ENCODE data around the gene IGF1R. TPM values are rescaled to one million over a fixed set of nuclear protein-coding genes. Genes with fewer than 3 reads are reported as not detected.

Gene IGF1R
- total RNA-seq, 1 experiment from 2014 or later, result 71.3 TPM

GRCh38 chr15:98746375-98747155 lies 98.2 kb downstream of the IGF1R start:
- Histone ChIP-seq H2AFZ (no peak overlapping the region), H3K27ac (no peak overlapping the region), H3K36me3 (ENCODE audit: low read depth) (no peaks in the 10 kb centered on the region), H3K4me1 (replicated peaks; ENCODE audit: insufficient read depth) (peaks cover 20% of the 10 kb centered on the region), H3K4me2 (peak overlapping the region; percentile 24), H3K27me3 (ENCODE audit: insufficient read depth, low read depth) (no peaks in the 10 kb centered on the region), H3K79me2 (ENCODE audit: low read depth) (peaks cover 96% of the 10 kb centered on the region), H4K20me1 (ENCODE audit: insufficient read depth) (peaks cover 13% of the 10 kb centered on the region), H3F3A (ENCODE audit: insufficient read depth, low read depth) (0 out of 2 replicates have a peak, but pooled peaks cover 5% of the 10 kb centered on the region), H3K4me3 (no peak overlapping the region), H3K9me2 (ENCODE audit: insufficient read depth) (no peaks in the 10 kb centered on the region), H3K9me3 (ENCODE audit: insufficient read depth, low read depth) (no peaks in the 10 kb centered on the region)
- CTCF ChIA-PET, result no interaction called here
- no TSS peak for BruUV-seq (replicated peaks)
- POLR2A ChIA-PET (ENCODE audit: unreplicated experiment), result no interaction called here
- peak in 1 of 2 experiments; percentile 24 for DNase-seq
- intact Hi-C loops (cut with micrococcal nuclease; ENCODE audit: unreplicated experiment), result no loop called here
- TF ChIP-seq EZH2 (IDR thresholded peaks at IDR 0.05; ENCODE audit: low read depth) (no peak), CTCF (conservative IDR thresholded peaks at IDR 0.05) (no peak)

- peaks cover 8% of the 10 kb centered on the region for H4K20me1 ChIP-seq (ENCODE audit: insufficient read depth)
- H3K36me3 ChIP-seq (ENCODE audit: low read depth), result no peaks in the 10 kb centered on the region
- H2AFZ ChIP-seq, result no peak overlapping the region
- POLR2A ChIA-PET (ENCODE audit: unreplicated experiment), result no interaction called here
- H3K4me3 ChIP-seq, result no peak overlapping the region
- H3K4me1 ChIP-seq (replicated peaks; ENCODE audit: insufficient read depth), result no peaks in the 10 kb centered on the region
- H3K9me2 ChIP-seq (ENCODE audit: insufficient read depth), result no peaks in the 10 kb centered on the region
- CTCF ChIA-PET, result no interaction called here
- TF ChIP-seq CTCF (conservative IDR thresholded peaks at IDR 0.05) (no peak), EZH2 (IDR thresholded peaks at IDR 0.05; ENCODE audit: low read depth) (no peak)
- peaks cover 86% of the 10 kb centered on the region for H3K79me2 ChIP-seq (ENCODE audit: low read depth)
- BruUV-seq (replicated peaks), result no TSS peak
- no peak overlapping the region for H3K27ac ChIP-seq
- H3K27me3 ChIP-seq (ENCODE audit: insufficient read depth, low read depth), result no peaks in the 10 kb centered on the region
- DNase-seq, result no peak
- no peaks in the 10 kb centered on the region for H3K9me3 ChIP-seq (ENCODE audit: insufficient read depth, low read depth)
- intact Hi-C loops (cut with micrococcal nuclease; ENCODE audit: unreplicated experiment), result no loop called here
- no peak overlapping the region for H3K4me2 ChIP-seq
- no peaks in the 10 kb centered on the region for H3F3A ChIP-seq (ENCODE audit: insufficient read depth, low read depth)
These were observed 103.4 kb downstream of the IGF1R start for GRCh38 chr15:98751767-98752166.

GRCh38 chr15:98753726-98754656 lies 105.7 kb downstream of the IGF1R start:
- CTCF ChIA-PET, result interaction anchor here (0.6 kb wide), 1 partner anchor 26 kb away, joined by 3 read pairs; no protein-coding TSS in a partner anchor
- Histone ChIP-seq H3K27ac (no peak overlapping the region), H3K4me3 (no peak overlapping the region), H3K27me3 (ENCODE audit: insufficient read depth, low read depth) (no peaks in the 10 kb centered on the region), H3K9me2 (ENCODE audit: insufficient read depth) (no peaks in the 10 kb centered on the region), H3K9me3 (ENCODE audit: insufficient read depth, low read depth) (no peaks in the 10 kb centered on the region), H2AFZ (no peak overlapping the region), H3K36me3 (ENCODE audit: low read depth) (no peaks in the 10 kb centered on the region), H3K4me1 (replicated peaks; ENCODE audit: insufficient read depth) (no peaks in the 10 kb centered on the region), H4K20me1 (ENCODE audit: insufficient read depth) (peaks cover 8% of the 10 kb centered on the region), H3F3A (ENCODE audit: insufficient read depth, low read depth) (no peaks in the 10 kb centered on the region), H3K4me2 (no peak overlapping the region), H3K79me2 (ENCODE audit: low read depth) (peaks cover 86% of the 10 kb centered on the region)
- BruUV-seq (replicated peaks), result no TSS peak
- POLR2A ChIA-PET (ENCODE audit: unreplicated experiment), result no interaction called here
- intact Hi-C loops (cut with micrococcal nuclease; ENCODE audit: unreplicated experiment), result no loop called here
- TF ChIP-seq EZH2 (IDR thresholded peaks at IDR 0.05; ENCODE audit: low read depth) (no peak), CTCF (conservative IDR thresholded peaks at IDR 0.05) (no peak)
- no peak for DNase-seq
